Glomerular endothelial cell (primary cell): ENCODE results near the gene MAN2A2. TPM values are rescaled to one million over a fixed set of nuclear protein-coding genes. Genes with fewer than 3 reads are reported as not detected.
"Not testable (repeated sequence)": the region's sequence is repeated elsewhere in the genome, so short reads cannot be mapped to it uniquely, and the experiment has no call there.

Source experiments
- DNase-seq: peaks from one replicate; pipeline ENCODE4 v3.0.0-alpha.2; 2011; ENCODE audit warnings: low read depth, low spot score; ENCODE audit errors: extremely low read depth
- total RNA-seq: library from RNA; depleted of rRNA; stranded (reverse); fragments of >200 nt; gene quantifications from 2 replicates; pipeline ENCODE4 v1.2.3, GENCODE V29; 2015

Gene MAN2A2
- total RNA-seq, 1 donor from 2014 or later, result 54.5 TPM

DNA sequence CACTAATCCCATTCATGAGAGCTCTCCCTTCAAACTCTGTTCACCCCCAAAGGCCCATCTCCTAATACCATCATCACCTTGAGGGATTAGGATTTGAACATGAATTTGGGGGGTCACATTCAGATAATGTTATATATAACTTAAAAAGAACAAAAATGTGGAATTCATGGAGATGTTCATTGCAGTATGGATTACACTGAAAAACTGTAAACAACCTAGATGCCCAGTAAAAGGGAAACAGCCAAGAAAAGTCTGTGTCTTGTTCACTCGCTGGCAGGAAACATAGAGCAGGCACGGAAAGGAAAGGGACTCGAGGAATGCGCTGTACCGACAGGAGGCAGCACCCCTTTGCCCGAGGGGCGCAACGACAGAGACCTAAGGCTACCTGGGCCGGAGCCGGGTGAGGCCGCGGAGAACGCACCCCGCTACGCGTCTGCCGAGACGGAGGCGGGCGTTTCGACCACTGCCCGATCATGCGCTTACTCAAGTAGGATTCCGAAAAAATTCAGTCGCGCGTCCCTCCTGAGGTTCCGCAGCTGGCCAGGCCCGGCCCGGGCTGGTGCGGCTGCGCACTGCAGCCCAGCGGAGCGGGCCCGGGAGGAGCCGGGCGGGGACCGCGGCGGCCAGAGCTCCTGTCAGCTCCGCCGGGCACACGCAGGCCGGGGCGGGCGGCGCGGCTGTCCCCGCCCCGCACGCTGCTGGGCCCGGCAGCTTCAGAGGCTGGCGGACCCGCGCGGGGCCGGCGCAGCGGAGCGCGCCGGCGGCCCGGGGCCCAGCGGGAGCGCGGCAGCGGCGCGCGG is 862 bp upstream of the MAN2A2 start:
- DNase-seq, result peak; percentile 23

DNA sequence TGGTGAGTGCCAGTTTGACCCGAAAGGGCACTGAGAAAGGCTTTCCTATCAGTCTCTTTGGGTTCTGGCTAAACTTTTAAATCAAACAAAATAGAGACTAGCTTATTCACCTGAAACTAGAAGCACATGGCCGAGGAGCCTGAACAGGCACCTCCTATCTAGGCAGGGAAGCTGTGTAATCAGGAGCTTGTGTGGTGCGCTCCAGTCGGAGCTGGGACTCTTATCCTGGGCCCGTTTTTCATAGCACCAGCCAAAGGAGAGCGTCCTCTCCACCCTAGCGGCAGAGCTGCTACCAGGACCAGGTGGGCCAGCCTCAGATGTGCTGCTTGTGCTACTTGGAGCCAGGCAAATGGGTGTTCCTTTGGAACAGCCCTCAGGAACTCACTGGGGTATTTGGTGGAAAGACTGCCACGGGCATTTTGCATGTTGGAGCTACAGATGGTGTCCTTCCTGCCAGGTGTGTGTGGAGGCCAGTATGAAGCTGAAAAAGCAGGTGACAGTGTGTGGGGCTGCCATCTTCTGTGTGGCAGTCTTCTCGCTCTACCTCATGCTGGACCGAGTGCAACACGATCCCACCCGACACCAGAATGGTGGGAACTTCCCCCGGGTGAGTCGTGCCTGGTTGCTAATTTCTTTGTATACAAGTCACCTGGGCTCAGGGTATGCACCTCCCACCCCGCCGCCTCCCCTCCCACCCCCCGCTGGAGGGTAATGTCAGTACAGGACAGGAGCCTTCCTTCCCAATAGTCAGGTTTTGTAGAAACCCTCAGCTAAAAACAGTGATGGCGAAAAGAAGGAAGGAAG is 833 bp downstream of the MAN2A2 start:
- no peak for DNase-seq

DNA sequence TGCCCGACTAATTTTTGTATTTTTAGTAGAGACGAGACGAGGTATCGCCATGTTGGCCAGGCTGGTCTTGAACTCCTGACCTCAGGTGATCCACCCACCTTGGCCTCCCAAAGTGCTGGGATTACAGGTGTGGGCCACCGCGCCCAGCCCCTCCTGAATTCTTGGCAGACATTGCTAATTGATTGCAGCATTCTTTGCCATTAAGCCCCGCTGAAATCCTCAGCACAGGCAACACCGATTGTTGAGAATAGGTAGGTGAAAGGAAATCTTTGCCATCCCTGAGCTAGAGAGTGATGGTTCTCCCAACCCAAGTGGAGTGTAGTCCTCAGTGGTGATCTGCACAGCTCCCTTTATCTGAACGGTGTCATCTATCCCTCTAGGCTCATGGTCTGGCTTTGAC is 1.6 kb downstream of the MAN2A2 start:
- DNase-seq, result no peak

DNA sequence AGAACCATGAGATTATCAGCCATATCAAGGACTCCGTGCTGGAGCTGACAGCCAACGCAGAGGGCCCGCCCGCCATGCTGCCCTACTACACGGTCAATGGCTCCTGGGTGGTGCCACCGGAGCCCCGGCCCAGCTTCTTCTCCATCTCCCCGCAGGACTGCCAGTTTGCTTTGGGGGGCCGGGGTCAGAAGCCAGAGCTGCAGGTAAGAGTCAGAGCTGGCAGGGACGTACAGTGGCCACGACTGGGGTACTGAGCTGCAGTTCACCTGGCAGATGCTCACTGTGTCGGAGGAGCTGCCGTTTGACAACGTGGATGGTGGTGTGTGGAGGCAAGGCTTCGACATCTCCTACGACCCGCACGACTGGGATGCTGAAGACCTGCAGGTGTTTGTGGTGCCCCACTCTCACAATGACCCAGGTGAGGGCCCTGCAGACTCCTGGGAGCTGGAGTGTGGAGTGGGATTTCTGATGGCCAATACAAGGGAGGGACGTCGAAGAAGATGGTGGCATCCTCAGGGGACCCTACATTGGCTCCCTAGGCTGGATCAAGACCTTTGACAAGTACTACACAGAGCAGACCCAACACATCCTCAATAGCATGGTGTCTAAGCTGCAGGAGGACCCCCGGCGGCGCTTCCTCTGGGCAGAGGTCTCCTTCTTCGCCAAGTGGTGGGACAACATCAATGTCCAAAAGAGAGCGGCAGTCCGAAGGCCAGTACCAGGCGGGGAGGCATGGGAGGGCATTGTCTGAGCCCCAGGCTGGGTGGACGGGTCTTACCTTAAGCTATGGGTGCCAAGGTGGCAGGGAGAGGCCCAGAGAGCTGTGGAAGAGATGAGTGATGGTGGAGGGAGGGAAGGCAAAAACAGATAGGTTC is 2.4 kb downstream of the MAN2A2 start:
- DNase-seq, result no peak

DNA sequence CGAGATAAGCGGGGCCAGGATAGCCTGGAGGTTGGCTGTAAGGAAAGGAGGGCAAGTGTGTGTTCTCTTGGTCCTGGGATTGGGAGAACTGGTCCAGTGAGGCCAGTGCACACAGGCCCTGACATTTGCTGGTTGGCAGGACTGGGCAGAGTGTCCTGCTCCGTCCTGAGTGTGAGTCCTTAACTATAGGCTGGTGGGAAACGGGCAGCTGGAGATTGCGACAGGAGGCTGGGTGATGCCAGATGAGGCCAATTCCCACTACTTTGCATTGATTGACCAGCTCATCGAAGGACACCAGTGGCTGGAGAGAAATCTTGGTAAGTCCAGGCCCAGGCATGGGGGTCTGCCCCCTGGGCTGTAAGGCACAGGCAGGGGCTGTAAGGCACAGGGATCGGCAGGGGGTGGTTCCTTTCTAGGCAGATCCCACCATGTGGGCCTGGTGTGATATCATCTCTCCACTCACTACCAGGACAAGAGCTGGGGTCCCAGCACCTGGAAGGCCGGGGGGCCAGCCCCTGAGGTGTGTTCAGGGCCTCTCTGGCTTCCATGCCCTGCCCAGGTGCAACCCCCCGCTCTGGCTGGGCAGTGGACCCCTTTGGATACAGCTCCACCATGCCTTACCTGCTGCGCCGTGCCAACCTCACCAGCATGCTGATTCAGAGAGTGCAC is 3.2 kb downstream of the MAN2A2 start:
- no peak for DNase-seq

DNA sequence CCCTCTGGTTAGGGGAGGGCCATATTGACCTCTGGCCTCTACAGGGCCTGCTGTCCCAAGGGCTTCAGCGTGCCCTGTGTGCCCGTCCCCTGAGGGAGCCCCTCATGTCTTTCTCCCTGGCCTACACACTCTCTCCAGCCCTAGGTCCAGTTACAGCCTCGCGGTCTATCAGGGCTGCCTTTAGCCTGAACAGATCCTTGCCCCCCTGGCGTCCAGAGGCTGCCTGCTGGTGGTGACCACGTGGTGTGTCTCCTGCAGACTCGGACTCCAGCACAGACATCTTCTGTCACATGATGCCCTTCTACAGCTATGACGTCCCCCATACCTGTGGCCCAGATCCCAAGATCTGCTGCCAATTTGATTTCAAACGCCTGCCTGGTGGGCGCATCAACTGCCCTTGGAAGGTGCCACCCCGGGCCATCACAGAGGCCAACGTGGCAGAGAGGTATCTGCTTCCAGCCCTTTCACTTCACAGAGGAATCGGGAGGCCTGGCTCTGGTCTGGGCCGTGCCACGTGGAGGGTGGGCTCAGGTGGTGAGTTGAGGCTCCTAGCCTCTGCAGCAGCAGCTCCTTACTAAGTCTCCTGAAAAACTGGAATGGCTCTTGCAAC is 4.1 kb downstream of the MAN2A2 start:
- DNase-seq, result no peak

DNA sequence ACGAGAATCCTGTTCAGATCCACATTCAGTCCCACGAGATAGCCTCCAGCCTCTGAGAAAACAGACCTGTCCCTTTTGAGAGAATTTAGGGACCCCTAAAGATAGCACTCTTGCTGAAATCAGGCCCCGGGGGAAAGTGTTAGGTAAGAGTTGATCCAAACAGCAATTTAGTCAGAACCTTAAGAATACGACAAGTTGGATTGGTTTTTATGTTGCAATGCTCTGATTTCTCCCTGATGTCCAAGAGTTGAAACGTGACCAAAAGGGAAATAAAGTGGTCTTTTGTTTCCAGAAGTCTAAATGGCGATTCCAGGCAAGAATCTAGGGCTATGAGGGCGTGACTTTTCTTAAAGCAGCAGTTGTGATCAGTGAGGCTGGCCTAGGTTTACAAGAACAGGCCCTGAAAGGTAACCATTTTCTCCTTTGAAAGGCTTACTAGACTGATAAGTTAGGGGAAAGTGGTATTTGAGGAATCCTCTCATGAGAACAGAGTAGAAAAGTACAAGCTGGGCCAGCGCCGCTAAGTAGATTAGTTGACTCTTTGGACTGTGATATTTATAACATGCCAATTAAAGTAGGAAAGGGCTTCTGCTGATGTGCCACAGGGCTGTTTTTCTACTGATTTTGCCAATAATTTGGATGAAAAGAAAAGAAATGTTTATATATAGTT is 4.9 kb downstream of the MAN2A2 start:
- DNase-seq, result no peak

DNA sequence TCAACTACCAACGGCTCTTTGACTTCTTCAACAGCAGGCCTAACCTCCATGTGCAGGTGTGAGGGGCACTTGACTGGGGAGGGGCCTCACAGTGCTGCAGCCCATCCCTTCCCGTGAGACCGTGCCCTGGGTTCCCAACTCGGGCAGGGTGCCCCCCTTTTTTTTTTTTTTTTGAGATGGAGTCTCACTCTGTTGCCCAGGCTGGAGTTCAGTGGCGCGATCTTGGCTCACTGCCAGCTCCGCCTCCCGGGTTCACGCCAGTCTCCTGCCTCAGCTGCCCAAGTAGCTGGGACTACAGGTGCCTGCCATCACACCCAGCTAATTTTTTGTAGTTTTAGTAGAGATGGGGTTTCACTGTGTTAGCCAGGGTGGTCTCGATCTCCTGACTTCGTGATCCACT is 6.3 kb downstream of the MAN2A2 start:
- DNase-seq, result not testable (repeated sequence)

DNA sequence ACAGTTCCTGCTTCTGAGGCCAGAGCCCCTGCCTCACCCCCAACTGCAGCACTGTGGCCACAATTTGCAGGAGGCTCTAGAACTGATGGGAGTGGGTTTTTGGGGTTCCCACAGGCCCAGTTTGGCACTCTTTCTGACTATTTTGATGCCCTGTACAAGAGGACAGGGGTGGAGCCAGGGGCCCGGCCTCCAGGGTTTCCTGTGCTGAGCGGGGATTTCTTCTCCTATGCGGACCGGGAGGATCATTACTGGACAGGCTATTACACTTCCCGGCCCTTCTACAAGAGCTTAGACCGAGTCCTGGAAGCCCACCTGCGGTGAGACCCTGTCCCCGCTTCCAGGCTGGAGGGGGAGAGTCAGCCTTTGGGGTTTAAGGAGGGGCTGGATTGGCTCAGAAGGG is 6.9 kb downstream of the MAN2A2 start:
- DNase-seq, result no peak

DNA sequence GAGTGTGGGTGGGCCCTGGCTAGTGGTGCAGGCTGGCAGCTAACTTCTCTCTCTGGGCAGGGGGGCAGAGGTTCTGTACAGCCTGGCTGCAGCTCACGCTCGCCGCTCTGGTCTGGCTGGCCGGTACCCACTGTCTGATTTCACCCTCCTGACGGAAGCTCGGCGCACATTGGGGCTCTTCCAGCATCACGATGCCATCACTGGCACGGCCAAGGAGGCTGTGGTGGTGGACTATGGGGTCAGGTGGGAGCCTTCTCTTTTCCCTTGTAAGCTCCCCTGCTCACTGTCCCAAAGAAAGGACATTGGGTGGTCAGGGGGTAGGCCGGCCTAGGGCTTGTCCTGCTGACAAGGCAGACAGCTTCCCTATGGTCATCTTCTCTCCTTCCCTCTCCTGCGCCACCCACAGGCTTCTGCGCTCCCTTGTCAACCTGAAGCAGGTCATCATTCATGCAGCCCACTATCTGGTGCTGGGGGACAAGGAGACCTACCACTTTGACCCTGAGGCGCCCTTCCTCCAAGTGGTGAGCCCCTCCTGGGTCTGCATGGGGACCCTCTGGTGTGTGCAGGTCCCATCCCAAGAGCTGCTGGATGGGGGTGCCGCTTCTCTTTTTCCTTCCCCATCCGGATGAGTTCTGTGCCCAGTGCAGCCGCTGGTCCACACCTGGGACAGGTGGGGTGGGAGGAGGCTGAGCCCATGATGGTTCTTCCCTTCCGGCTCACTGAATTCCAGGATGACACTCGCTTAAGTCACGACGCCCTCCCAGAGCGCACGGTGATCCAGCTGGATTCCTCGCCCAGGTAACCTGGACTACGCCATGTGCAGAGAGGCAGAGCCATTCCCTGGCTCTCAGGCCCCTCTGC is 7.6 kb downstream of the MAN2A2 start:
- DNase-seq, result no peak

DNA sequence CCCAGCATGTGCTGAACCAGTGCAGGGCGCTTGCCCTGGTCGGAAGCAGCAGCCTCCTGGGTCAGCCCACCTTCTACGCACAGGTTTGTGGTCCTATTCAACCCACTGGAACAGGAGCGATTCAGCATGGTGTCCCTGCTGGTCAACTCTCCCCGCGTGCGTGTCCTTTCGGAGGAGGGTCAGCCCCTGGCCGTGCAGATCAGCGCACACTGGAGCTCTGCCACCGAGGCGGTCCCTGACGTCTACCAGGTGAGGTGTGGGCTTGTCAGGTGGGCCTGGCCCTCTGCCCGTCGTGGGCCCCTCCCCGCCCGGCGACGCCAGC is 8.2 kb downstream of the MAN2A2 start:
- no peak for DNase-seq

DNA sequence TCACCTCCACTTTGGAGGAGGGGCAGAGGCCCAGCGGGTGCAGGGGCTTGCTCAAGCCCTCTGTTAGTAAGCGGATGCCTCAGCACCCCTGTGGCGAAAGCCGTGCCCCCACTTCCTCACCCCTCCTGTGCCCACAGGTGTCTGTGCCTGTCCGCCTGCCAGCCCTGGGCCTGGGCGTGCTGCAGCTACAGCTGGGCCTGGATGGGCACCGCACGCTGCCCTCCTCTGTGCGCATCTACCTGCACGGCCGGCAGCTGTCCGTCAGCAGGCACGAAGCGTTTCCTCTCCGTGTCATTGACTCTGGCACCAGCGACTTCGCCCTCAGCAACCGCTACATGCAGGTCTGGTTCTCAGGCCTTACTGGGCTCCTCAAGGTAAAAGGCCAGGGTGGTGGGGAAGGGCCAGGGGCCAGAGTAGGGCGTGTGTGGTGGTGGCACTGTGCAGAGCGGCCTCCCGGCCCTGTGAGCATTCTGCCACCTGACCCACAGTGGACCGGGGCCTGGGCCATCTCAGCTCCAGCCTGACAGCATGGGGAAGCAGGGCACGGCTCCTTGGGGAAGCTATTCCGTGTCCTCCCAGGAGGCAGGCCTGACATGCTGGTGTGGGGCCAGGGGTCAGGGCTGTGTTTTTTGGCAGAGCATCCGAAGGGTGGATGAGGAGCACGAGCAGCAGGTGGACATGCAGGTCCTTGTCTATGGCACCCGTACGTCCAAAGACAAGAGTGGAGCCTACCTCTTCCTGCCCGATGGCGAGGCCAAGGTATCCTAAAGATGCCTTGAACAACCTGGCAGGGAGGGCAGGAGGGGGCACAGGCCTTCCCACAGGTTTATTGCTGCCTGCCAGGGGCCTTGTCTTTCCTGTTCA is 9.0 kb downstream of the MAN2A2 start:
- DNase-seq, result no peak

DNA sequence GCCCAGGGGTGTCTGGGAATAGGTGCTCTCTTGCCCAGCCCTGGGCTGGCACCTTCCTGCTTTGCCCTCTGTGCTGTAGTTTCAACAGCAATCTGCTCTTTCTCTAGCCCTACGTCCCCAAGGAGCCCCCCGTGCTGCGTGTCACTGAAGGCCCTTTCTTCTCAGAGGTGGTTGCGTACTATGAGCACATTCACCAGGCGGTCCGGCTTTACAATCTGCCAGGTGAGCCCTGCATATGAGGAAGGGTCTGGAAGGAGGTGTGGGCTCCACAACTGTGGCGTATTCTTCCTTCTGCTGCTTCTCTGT is 9.6 kb downstream of the MAN2A2 start:
- DNase-seq, result no peak

DNA sequence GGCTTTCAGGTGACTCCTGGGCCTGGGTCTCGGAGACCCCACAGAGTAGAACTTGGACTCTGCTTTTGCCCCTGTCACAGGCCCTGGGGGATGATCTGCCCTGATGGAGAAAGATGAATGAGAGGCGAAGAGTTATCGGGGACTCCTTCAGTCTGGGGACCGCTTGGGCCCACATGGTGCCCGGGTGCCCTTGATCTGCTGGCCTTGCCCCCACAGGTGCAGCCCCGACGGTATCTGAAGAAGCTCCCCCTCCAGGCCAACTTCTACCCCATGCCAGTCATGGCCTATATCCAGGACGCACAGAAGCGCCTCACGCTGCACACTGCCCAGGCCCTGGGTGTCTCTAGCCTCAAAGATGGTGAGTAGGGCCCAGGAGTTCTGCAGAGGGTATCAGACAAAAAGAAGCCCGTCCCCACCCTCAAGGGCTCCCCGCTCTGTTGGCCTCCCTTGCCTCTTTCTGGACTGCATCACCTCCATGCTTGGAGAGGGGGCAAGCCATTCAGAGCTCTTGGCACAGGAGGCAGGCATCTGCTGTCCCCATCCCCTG is 10.4 kb downstream of the MAN2A2 start:
- DNase-seq, result no peak

DNA sequence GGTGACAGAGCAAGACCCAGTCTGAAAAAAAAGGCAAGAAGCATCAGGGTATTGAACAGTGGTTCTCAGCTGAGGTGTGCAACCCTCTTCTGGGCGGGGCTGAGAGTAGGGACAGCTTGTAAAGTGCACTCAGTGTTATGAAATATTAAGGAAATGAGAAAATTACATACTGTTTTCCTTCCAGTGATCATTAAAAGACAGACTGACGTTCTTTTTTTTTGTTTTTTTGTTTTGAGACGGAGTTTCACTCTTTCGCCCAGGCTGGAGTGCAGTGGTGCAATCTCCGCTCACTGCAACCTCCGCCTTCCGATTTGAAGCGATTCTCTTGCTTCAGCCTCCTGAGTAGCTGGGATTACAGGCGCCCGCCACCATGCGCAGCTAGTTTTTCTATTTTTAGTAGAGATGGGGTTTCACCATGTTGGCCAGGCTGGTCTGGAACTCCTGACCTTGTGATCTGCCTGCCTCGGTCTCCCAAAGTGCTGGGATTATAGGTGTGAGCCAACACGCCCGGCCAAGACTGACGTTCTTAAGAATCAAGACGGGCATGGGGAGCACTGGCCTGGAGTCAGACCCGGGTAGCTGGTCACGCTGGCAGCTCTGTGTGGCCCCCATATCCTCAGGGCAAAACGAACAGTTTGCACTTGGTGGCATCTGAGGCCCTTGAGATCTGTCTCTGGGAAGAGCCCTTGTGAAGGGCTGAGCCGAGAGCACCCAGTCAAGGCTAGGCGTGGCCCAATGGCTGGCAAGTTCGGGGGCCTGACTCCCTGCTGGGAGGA is 11.4 kb downstream of the MAN2A2 start:
- DNase-seq, result no peak

DNA sequence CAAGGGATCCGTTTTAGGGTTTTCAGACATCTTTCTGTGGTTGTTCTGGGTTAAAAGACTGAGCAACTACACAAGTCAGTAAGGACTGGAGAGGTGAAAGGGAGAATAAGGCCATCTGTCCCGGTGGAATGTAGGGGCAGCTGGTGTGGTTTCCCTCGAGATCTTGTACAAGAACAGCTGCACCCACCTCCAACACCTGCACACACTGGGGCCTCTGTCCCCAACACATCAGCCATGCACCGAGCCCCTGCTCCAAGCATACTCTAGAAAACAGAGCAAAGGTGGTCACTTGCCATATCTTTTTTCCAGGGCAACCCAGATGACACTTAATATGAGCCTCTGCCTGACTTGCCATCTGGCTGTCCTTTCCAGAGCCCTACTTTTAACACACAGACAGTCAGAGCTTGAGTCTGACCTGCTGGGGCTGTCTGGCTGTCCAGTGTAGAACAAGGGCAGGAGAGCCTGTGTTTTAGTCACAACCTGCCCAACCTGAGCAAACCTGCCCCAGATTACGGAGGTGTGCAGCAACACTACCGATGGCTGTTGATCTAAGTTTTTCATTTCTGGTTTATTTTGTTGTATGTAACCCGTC is 12.2 kb downstream of the MAN2A2 start:
- no peak for DNase-seq
